CMK (cell line): ENCODE measurements around the gene PRR36.
"Not testable (repeated sequence)": the region's sequence is repeated elsewhere in the genome, so short reads cannot be mapped to it uniquely, and the experiment has no call there.

Experiments used
- DNase-seq: peaks from one replicate; pipeline ENCODE4 v3.0.0-alpha.2; 2010; ENCODE audit warnings: low read depth

The PRR36 gene

DNA sequence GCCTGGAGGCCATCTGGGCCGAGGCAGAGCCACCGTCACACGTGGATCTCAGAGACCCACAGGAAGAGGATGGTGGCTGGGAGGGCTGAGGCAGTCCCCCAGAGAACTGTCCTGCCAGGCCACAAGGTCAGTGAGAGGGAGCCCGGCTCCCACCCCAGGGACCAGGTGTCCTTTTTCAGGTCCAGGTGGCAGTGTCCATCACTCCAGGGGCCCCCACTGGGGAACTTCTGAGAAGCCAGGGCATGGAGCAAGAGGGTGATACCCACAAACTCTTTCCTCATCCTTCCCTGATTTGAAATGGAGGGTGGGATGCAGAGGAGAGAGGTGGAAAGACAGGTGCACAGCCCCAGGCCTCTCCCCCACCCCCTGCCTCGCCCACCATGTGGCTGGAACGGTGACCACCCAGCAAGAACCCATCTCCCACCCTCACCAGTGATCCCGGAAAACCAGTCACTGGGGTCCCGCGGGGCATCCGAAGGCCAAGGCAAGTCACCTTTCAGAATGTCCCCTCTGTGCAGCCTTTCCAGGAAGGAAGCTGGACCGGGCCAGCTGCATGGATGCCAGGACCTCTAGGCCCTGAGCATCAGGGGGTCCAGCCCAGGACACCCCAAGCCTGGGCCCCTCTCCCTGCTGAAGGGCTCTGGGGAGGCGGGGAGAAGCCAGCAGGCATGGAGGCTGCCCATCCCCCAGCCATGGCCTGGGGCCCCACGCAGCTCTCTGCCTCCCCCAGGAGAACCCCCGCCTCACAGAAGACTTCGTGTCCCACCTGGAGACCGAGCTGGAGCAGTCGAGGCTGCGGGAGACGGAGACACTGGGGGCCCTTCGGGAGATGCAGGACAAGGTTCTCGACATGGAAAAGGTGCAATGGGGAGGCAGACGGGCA is 14.1 kb downstream of the PRR36 start:
- DNase-seq = no peak

- not testable (repeated sequence) for DNase-seq
Measured at GRCh38 chr19:7859087-7859486, 15.1 kb downstream of the PRR36 start.

DNA sequence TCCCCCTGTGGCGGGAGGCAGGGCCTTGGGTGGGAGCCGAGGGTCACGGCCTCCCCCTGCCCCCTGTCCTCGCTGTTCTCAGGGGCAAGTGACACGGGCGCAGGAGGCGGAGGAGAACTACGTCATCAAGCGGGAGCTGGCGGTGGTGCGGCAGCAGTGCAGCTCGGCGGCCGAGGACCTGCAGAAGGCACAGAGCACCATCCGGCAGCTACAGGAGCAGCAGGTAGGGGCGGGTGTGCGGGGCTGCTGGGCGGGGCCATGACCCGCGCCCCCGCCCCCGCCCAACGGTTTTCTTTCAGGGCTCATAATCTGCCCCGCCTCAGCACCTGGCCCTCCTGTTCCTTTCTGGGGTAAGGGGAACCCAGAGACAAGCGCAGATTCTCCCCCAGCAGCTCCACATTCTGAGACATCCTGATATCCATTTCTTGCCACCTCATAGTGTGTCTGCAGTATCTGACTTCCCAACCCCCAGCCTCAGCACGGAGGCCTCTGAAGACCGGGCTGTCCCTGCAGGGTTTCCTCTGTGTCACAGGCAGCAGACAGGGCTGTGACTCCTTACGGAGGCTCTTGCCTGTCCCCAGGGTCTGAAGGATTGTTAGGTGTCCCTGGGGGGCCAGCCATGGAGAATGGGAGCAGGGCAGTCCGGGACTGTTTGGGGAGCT is 15.9 kb downstream of the PRR36 start:
- DNase-seq = no peak

GRCh38 chr19:7857727-7858108 is 16.5 kb downstream of the PRR36 start:
- no peak for DNase-seq

GRCh38 chr19:7856679-7857663 is 17.2 kb downstream of the PRR36 start:
- no peak for DNase-seq

- DNase-seq = no peak
Measured at GRCh38 chr19:7856109-7856591, 18.0 kb downstream of the PRR36 start.

DNA sequence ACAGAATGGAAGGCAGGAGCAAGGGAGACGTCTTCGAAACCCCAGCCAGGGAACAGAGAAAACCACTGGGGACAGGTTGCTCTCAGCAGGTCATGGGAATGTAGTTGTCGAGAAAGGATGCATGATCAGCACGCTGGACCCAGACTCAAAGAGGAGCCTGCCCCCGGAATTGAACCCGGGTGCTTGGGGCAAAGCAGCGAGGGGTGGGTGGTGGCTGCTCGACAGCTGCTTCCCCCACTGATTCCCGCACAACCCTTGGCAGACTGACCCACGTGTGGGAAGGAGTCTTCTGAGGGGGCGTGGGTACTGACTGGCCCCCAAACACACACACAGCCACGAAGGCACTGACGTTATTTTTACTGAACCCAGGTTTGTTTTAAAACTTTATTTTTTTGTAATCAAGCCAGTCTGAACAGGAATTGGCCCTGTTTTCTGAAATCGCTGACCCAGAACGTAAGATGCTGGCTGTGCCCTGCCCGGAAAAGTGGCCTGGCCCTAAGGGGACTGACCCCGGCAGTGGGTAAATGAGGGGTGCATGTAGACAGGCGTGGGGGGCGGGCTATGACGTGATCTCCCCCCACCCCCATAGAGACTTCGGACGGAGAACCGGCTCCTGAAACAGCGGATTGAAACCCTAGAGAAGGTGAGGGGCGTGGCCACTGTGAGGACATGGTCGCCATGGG is 18.6 kb downstream of the PRR36 start:
- no peak for DNase-seq

- no peak for DNase-seq
Measured at GRCh38 chr19:7853770-7854128, 20.4 kb downstream of the PRR36 start.

DNA sequence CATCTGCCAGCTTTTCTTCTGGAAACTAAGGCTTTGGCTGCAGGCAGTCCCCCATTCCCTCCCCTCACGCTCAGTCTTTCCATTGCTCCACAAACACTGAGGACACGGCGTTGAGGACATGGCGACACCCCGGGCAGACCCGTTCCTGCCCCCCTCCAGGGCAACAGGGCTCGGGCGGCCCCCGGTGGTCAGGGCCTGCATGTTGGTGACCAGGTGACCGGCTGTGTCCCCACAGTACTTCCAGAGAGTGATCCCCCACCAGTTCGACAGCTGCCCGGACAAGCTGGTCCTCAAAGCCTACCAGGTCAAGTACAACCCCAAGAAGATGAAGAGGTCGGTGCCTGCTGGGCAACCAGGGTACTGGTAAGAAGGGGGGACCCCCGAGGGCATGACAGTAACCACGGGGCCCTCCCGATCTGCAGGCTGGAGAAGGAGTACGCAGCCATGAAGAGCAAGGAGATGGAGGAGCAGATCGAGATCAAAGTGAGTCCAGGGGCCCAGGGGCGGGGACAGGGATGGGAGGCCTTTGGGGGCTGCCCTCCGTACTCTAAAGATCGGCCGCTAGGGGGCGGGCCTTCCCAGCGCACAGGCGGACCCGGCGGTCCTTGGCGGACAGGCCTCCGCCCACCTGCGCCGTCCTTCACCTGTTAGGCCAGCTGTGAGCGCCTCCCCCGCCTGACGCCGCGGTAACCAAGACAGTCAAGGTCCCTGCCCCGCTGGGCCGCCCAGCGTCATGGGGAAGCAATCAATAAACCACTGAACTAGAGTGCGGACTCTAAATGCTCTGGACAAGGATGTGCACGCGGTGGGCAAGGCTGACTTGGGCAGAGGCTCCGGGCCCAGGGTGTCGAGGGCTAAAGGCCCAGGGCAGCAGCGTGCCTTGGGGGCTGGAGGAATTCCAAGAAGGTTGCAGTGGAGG is 21.1 kb downstream of the PRR36 start:
- DNase-seq = no peak

DNA sequence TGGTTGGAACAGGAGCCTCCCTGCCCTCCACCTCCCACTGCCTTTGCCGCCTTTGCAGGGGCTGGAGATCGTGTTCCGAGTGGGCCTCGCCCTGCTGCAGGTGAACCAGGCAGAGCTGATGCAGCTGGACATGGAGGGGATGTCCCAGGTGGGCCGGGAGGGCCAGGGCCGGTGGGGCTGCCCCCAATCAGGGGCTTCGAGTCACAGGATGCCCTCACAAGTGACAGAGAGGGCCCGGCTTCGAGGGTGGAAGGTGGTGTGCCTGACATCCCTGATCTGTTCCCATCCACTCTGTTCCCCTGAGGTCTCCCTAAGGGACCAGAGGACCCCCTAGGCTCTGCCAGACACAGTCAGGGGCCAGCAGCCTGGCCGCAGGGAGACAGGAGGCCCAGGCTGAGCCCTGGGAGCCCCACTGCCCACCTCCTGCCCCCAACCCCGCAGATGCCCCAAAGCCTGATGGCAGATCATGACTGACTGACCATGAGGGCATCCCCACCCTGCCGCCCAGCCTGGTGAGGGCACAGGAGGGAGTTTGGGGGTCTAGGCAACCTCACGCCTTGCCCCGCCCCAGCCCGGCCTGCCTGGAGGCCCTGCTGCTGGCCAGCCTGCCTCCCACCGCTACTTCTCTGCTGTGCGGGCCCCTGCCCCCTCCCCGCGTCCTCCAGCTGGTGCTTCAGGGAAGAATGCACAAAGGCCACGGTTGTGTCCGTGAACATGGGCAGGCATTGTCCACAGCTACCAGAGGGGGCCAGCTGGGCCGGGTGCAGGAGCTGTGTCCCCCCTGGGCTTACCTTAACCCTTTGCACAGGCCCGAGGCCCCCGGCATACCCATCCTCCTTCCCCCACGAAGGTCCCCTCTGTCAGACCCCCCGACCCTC is 22.3 kb downstream of the PRR36 start:
- DNase-seq = no peak

- DNase-seq = no peak
Measured at GRCh38 chr19:7850945-7851622, 23.1 kb downstream of the PRR36 start.

- no peak for DNase-seq
Measured at GRCh38 chr19:7850000-7850813, 24.0 kb downstream of the PRR36 start.

DNA sequence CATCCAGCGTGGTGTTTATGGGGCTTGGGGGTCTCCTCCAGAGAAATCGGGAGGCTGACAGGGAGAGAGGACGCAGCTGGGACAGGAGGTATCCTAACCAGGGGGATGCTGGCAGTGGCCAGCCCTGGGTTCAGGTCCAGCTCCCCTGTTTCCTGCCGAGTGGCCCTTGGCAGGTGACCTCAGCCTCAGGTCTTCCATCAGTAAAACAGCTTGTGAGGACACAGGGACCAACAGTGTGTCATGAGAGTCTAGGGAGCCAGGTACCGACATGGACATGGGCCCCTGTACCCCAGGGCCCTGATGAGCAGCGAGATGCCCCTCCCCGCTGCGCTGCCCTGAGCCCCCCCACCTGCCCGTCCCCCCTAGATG is 24.6 kb downstream of the PRR36 start:
- no peak for DNase-seq

DNA sequence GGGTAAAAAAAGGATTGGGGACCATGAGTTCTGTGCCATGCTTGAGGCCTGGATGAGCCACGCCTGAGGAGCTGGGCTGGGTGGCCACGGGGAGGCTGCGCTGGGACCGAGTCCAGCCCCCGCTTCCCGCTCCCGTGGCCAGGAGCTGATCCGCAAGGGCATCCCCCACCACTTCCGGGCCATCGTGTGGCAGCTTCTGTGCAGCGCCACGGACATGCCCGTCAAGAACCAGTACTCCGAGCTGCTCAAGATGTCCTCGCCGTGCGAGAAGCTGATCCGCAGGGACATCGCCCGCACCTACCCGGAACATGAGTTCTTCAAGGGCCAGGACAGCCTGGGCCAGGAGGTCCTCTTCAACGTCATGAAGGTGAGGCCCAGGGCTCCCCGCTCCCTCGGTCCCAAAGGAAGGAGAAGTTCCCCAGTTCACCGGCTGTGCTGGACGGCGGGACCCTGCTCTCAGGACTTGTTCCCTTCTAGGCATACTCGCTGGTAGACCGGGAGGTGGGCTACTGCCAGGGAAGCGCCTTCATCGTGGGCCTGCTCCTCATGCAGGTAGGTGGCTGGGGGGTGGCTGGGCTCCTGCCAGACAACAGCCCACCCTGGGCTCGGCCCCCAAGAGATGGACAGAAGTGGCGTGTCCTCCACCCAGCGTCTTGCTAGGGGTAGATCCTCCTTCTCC is 25.3 kb downstream of the PRR36 start:
- DNase-seq = no peak

DNA sequence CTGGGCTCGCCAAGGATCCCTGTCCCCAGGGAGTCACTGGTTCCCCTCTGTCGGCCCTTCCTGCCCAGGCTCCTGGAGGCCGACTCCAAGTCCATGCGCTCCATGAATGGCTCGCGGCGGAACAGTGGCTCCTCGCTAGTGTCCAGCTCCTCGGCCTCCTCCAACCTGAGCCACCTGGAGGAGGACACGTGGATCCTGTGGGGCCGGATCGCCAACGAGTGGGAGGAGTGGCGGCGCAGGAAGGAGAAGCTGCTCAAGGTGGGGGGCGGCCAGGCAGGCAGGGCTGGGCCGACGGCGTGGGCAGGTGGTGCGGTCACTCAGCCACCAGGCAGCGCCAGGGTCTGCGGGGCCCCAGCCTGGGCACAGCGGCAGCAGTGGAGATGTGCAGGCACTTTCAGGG is 26.5 kb downstream of the PRR36 start:
- no peak for DNase-seq

- DNase-seq = no peak
Measured at GRCh38 chr19:7846155-7846646, 28.0 kb downstream of the PRR36 start.

DNA sequence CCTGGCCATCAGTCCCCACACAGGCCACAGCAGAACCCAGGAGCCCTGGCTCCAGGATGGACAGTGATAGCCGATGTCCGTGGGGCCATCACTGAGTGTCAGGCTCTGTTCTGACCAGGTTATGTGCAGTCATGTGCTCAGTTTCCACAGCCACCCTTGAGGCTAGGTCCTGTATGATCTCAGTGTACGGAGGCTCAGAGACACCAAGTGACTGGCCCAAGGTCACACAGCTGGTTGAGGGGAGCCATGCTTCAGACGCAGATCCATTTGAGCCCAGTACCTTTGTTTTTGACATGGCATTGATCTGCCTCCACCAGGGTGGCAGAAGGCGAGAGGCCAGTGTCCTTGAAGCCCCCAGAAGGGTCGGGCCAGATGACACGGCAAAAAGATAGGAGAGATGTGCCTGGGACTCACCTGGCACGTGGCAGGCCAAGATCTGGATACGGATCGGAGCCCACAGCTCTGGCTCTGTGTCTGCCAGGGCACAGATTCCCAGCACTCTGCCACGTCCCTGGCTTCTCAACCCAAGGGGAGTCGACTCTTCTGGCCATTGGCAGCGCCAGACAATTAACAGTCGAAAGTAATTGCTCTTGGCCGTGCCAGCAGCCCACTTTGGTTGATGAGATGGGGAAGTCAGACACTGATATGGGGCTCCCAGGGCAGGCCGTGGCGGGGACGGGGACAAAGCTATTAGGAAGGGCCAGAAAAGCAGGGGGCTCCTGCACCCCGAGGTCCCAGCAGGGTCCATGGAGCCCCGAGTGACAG is 28.6 kb downstream of the PRR36 start:
- DNase-seq = no peak
